Prostate gland (tissue), 2 donors: ENCODE results near the gene MARK2. TPM values are rescaled to one million over a fixed set of nuclear protein-coding genes. Genes with fewer than 3 reads are reported as not detected.

ENCODE experiments used
- DNase-seq: peaks from one replicate; pipeline ENCODE4 v3.0.0-alpha.2; 2019; ENCODE audit warnings: low spot score
- H3K27ac ChIP-seq, 2 donors: fragments of 200-600 bp; sonication (generic); 2 replicates each; pipeline ENCODE4 v1.5.1; 2017 to 2019
- H3K27me3 ChIP-seq: fragments of 200-600 bp; sonication (generic); replicated peaks from 2 replicates; pipeline ENCODE4 v1.5.1; 2019; ENCODE audit not compliant: insufficient read depth
- H3K36me3 ChIP-seq, 2 donors: fragments of 200-600 bp; sonication (generic); 1 replicate in 1 of 2; 2 replicates in 1 of 2; pipeline versions ENCODE4 v1.5.1 to v1.8.1; 2017 to 2019
- H3K4me1 ChIP-seq: fragments of 200-600 bp; sonication (generic); replicated peaks from 2 replicates; pipeline ENCODE4 v1.5.1; 2019
- H3K4me3 ChIP-seq, 2 donors: fragments of 200-600 bp; sonication (generic); 2 replicates each; pipeline ENCODE4 v1.5.1; 2017 to 2019
- H3K9me3 ChIP-seq: fragments of 200-600 bp; sonication (generic); 2 replicates; pipeline ENCODE4 v1.5.1; 2017
- CTCF ChIP-seq, 4 experiments: fragments of 200-600 bp in 2 of 4; fragments of 450-650 bp in 2 of 4; sonication (generic) in 2 of 4; IDR thresholded peaks; 1 replicate in 3 of 4; 2 replicates in 1 of 4; pipeline ENCODE4 v1.5.1; 2016 to 2019; ENCODE audit warnings: antibody characterized with exemption in 4 of 4, mild to moderate bottlenecking in 2 of 4, moderate library complexity in 2 of 4
- POLR2A ChIP-seq: fragments of 450-650 bp; IDR thresholded peaks from one replicate; pipeline ENCODE4 v1.6.1; 2016; ENCODE audit warnings: antibody characterized with exemption, mild to moderate bottlenecking
- POLR2AphosphoS5 ChIP-seq: sonication (generic); formaldehyde crosslinking; IDR thresholded peaks from one replicate; pipeline ENCODE4 v1.6.1; 2017; ENCODE audit warnings: antibody characterized with exemption
- WGBS: methylation state at CpG from one replicate; pipeline ENCODE4 v1.1.5; 2018; 5-methylcytosine and 5-hydroxymethylcytosine counted together
- intact Hi-C: fragments of 100-400 bp; cut with DNase I; formaldehyde crosslinking; loops from one replicate; pipeline ENCODE4 v1.14.2; 2022
- total RNA-seq, 2 donors: library from RNA; depleted of rRNA; stranded (reverse); fragments of >200 nt; gene quantifications; one replicate each; pipeline ENCODE4 v1.1.0, GENCODE V29; 2016

MARK2 gene
- total RNA-seq, 2 donors from 2014 or later: 65.4 to 67.2 TPM

- WGBS: 80% methylated on average over 8 of the region's 8 CpGs
- TF ChIP-seq POLR2A (no peak), POLR2AphosphoS5 (no peak)
- intact Hi-C loops: no loop called here
- H3K4me1 ChIP-seq: no peaks in the 10 kb centered on the region
- no peak overlapping the region for H3K27ac ChIP-seq
- no peak overlapping the region for H3K4me3 ChIP-seq
- no peaks in the 10 kb centered on the region for H3K36me3 ChIP-seq
- no peaks in the 10 kb centered on the region for H3K9me3 ChIP-seq
- H3K27me3 ChIP-seq: no peaks in the 10 kb centered on the region
- no peak for DNase-seq
Measured at GRCh38 chr11:63829823-63830489, 9.0 kb upstream of the MARK2 start.

GRCh38 chr11:63831326-63831725 lies 7.6 kb upstream of the MARK2 start:
- H3K27me3 ChIP-seq: no peaks in the 10 kb centered on the region
- TF ChIP-seq POLR2AphosphoS5 (no peak), CTCF (IDR thresholded peaks at IDR 0.05) (no peak), POLR2A (no peak)
- no peak for DNase-seq
- intact Hi-C loops: no loop called here
- H3K4me3 ChIP-seq: no peak overlapping the region
- no peak overlapping the region for H3K27ac ChIP-seq
- no peaks in the 10 kb centered on the region for H3K9me3 ChIP-seq
- H3K36me3 ChIP-seq: no peaks in the 10 kb centered on the region
- no peaks in the 10 kb centered on the region for H3K4me1 ChIP-seq
- WGBS: 69% methylated on average over 7 of the region's 7 CpGs

GRCh38 chr11:63832336-63832735 lies 6.6 kb upstream of the MARK2 start:
- Histone ChIP-seq H3K27me3 (no peaks in the 10 kb centered on the region), H3K36me3 (no peaks in the 10 kb centered on the region), H3K27ac (no peak overlapping the region), H3K9me3 (no peaks in the 10 kb centered on the region), H3K4me3 (no peak overlapping the region), H3K4me1 (no peaks in the 10 kb centered on the region)
- TF ChIP-seq CTCF (IDR thresholded peaks at IDR 0.05): no peak
- WGBS: 67% methylated on average over 2 of the region's 2 CpGs
- no peak for DNase-seq
- intact Hi-C loops: no loop called here

GRCh38 chr11:63833048-63833447 lies 5.9 kb upstream of the MARK2 start:
- peaks cover 3% of the 10 kb centered on the region for H3K4me1 ChIP-seq
- H3K9me3 ChIP-seq: no peaks in the 10 kb centered on the region
- no peak for TF ChIP-seq CTCF (IDR thresholded peaks at IDR 0.05)
- TF ChIP-seq POLR2A: no peak
- no peak for TF ChIP-seq POLR2AphosphoS5
- H3K27me3 ChIP-seq: no peaks in the 10 kb centered on the region
- no peak overlapping the region for H3K27ac ChIP-seq
- DNase-seq: no peak
- no peak overlapping the region for H3K4me3 ChIP-seq
- 100% methylated on average over 2 of the region's 2 CpGs for WGBS
- H3K36me3 ChIP-seq: no peaks in the 10 kb centered on the region
- intact Hi-C loops: no loop called here

GRCh38 chr11:63834535-63835157 lies 4.3 kb upstream of the MARK2 start:
- Histone ChIP-seq H3K4me3 (no peak overlapping the region), H3K27me3 (no peaks in the 10 kb centered on the region), H3K9me3 (no peaks in the 10 kb centered on the region), H3K27ac (no peak overlapping the region), H3K4me1 (peaks cover 6% of the 10 kb centered on the region), H3K36me3 (no peaks in the 10 kb centered on the region)
- no peak for DNase-seq
- TF ChIP-seq CTCF (IDR thresholded peaks at IDR 0.05): no peak
- TF ChIP-seq POLR2AphosphoS5: no peak
- TF ChIP-seq POLR2A: no peak
- intact Hi-C loops: loop anchor here (5.0 kb wide), 1 partner anchor 318 kb away; no protein-coding TSS in a partner anchor
- WGBS: 89% methylated on average over 12 of the region's 12 CpGs
